Activated T-helper 9 cell treated with anti-CD3 and anti-CD28 coated beads, Interleukin-2, amount 50 U/mL, for 16 hours (primary cell): ENCODE measurements around the gene SGCE.

ENCODE experiments used
- DNase-seq: peaks from one replicate; pipeline ENCODE4 v3.0.0-alpha.2; 2020; ENCODE audit warnings: low read depth

The SGCE gene

DNA sequence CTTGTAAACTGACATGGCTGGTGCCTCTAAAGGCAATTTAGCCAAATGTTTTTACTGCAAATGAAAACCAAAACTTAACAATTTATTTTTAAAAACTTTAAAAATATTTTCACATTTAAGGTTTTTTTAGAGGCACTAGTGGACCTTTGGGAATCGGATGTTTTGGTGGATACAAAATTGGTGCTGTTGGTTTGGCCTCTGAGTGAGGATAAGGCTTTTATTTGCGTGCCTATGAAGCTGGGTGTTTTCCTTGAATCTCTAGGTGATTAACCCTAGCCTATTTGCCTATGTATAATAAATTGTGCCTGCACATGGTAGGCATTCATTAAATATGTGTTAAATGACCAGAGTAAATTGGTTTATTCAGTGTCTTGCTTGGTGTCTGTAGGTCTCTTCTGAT is 2.9 kb upstream of the SGCE start:
- DNase-seq: no peak

GRCh38 chr7:94657771-94658693 is 2.1 kb upstream of the SGCE start:
- DNase-seq: peak; percentile 88

GRCh38 chr7:94656925-94657731 is 1.2 kb upstream of the SGCE start:
- DNase-seq: no peak

GRCh38 chr7:94656658-94656924 is 658 bp upstream of the SGCE start:
- DNase-seq: no peak

DNA sequence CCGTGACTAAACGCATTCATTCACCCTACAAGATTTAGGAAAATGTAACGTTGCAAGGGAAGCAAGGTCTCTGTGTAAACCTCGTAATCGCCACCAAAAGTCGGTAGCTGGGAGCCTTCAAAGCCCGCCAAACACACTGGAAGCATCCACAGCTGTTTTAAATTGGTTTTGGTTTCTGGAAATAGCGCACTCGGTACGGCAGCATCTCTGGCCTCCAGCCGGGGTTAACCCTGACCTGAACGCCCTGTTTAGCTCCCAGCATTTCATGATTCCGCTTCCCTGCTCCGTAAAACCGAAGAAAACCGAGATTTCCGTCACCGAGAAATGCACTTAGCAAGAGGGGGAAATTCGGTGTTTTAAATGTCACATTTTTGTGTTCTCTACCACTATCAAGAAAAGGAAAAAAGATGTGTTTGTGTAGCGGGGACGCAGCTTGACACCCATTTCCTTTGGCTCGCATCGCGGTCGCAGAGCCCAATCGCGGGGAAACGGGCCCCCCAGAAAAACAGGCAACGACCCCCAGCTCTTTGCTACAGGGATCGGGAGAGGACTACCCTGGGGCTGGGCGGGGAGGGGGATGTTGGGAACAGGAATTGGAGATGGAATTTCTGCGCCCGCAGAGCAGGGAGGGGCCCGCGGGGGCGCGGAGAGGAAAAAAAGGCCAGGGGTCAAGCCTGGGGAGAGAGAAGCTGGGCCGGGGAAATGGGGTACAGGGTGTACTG is 646 bp downstream of the SGCE start:
- no peak for DNase-seq

- no peak for DNase-seq
Observed at GRCh38 chr7:94654783-94655125, 1.2 kb downstream of the SGCE start.

DNA sequence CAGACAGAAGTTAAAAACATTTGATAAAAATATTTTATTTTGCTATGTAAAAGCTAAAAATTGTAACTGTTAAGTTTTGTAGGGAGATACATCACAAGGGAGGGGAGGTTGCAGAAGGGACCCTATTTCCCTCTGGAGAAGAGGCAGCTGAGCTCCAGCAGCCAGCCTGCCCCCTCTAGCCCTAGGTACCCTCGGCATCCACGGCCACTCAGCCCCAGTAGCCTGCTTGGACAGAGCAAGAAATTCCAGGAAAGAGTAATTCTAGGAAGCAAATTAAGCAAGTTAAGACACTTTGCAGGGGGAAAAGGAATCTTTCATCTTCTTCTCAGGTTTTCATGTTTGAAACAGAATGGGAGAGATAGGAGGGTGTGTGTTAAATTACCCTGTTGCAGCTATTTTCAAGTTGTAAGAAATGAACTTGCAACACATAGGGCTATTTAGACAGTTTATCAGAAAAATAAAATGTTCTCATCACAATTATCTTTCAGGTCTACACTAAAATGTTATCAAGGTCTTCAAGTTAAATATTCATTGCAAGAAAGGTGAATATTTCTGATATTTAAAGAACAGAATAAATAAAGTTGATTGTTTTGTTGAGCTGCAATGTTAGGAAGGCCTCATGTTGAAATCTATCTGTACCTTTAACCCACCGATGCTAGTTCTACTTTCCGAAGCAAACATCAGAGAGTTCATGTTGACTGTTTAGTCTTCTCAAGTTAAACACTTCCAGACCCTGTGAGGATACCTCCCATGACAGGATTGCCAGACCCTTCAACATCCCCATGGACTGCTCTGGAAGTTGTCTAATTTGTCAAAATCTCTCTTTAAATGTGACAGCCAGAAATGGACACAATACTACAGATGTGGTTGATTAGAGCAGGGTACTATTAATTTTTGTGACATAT is 5.5 kb downstream of the SGCE start:
- DNase-seq: no peak

GRCh38 chr7:94649450-94649849 is 6.5 kb downstream of the SGCE start:
- no peak for DNase-seq

- DNase-seq: no peak
Observed at GRCh38 chr7:94648731-94649130, 7.2 kb downstream of the SGCE start.

- DNase-seq: no peak
Observed at GRCh38 chr7:94647295-94647694, 8.6 kb downstream of the SGCE start.

DNA sequence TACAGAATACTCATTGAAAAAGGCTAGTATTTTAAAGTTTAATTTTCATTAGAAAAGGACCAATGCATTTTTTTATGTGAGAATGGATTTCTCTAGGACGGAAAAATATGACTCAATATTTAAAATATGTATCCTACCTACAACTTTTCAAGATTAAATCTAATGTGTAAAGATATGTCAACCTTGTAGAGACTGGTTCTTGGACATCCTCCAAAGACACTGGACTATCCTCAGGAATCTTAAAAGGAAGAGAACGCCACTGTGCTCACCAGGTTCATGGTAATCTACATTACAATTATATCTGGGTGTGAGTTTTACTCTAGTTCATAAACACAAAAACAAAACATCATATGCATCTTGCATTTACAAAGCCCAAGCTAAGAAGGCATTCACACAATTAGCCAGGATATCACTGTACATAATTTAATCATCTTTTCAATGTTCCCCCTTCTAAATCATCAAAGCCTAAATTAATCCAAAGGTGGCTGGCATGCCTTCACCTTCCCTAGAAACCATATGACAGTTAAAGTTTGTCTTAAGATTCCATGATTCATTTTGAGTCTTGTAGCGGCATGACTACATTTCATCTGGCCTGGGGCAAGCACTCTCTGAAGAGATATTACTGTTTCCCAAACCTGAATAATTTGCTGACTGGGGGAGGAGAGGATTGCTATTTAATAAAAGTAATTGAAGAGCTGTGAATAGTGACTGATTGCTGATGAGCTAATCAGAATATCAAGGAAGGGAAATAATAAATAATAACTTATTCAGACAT is 12.0 kb downstream of the SGCE start:
- no peak for DNase-seq

- no peak for DNase-seq
Observed at GRCh38 chr7:94642838-94643653, 12.9 kb downstream of the SGCE start.

DNA sequence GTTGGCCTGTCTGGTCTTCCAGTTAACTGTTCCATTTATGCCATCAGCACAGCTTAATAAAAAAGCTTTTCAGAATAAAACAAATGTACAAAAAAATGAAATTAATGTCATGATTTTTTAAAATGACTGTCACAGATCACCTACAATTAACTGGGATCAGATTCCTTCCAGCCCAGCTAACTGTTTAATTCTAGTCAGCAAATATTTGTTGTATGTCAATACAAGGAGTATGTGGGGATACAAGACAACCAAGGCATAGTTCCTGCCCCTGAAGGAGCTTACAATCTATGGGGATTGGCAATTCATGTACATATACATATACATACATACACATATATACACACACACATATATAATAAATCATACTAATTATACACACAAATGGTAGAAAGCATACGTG is 16.5 kb downstream of the SGCE start:
- DNase-seq: no peak

GRCh38 chr7:94635687-94636086 is 20.2 kb downstream of the SGCE start:
- no peak for DNase-seq

GRCh38 chr7:94634502-94634901 is 21.4 kb downstream of the SGCE start:
- DNase-seq: no peak

- no peak for DNase-seq
Observed at GRCh38 chr7:94633687-94634086, 22.2 kb downstream of the SGCE start.

- DNase-seq: no peak
Observed at GRCh38 chr7:94633014-94633341, 23.0 kb downstream of the SGCE start.

GRCh38 chr7:94632338-94633013 is 23.5 kb downstream of the SGCE start:
- no peak for DNase-seq

DNA sequence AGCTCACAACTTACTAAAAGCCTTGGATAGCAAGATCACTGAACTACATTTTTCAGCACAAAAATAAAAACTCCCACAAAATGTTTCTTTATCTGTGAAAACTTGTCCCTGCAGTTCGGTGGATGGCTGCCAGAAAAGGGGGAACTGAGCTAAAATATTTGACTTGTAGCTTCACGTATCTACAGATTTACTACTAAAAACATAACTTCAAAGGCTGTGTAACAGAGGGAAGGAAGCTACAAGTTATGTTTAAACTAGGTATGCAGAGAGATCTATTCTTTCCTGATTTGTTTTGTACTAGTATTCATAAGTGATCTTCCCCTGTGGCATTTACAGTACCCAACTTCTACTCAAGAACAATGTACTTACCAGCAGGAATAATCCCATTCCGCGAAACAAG is 25.1 kb downstream of the SGCE start:
- DNase-seq: no peak

GRCh38 chr7:94623820-94624219 is 32.1 kb downstream of the SGCE start:
- no peak for DNase-seq
